CD14-positive monocyte (primary cell): Measurements from ENCODE around the gene ARHGAP21. TPM values are rescaled to one million over a fixed set of nuclear protein-coding genes. Genes with fewer than 3 reads are reported as not detected.

Experiments
- DNase-seq, 3 donors: peaks; one replicate each; pipeline ENCODE4 v3.0.0-alpha.2; 2011 to 2022
- H2AFZ ChIP-seq: 2 replicates; pipeline ENCODE4 v1.6.0; 2012; ENCODE audit warnings: mild to moderate bottlenecking, low read depth, low read length, inconsistent platforms; ENCODE audit not compliant: insufficient read depth, poor library complexity, severe bottlenecking
- H3K27ac ChIP-seq, 2 donors: 1 replicate in 1 of 2; 2 replicates in 1 of 2; pipeline ENCODE4 v1.5.1; 2012 to 2013; ENCODE audit warnings: low read length in 2 of 2, control low read depth in 1 of 2, inconsistent platforms in 1 of 2, low read depth in 1 of 2, mild to moderate bottlenecking in 1 of 2
- H3K27me3 ChIP-seq, 2 donors: one replicate each; pipeline versions ENCODE4 v1.6.0 to v1.6.1; 2011 to 2013; ENCODE audit warnings: low read length in 2 of 2; ENCODE audit not compliant: control insufficient read depth in 2 of 2, insufficient read depth in 2 of 2
- H3K36me3 ChIP-seq, 2 donors: replicated peaks in 1 of 2; 1 replicate in 1 of 2; 2 replicates in 1 of 2; pipeline versions ENCODE4 v1.5.1 to v1.6.1; 2012 to 2013; ENCODE audit warnings: low read length in 2 of 2, control low read depth in 1 of 2, inconsistent platforms in 1 of 2, mild to moderate bottlenecking in 1 of 2; ENCODE audit not compliant: insufficient read depth in 2 of 2, control insufficient read depth in 1 of 2
- H3K4me1 ChIP-seq, 2 donors: 1 replicate in 1 of 2; 2 replicates in 1 of 2; pipeline versions ENCODE4 v1.5.1 to v1.6.1; 2012 to 2013; ENCODE audit warnings: low read length in 2 of 2, control low read depth in 1 of 2, inconsistent platforms in 1 of 2, mild to moderate bottlenecking in 1 of 2, moderate library complexity in 1 of 2; ENCODE audit not compliant: insufficient read depth in 2 of 2, control insufficient read depth in 1 of 2
- H3K4me2 ChIP-seq: replicated peaks from 2 replicates; pipeline ENCODE3; 2012; ENCODE audit warnings: low read length, moderate library complexity, mild to moderate bottlenecking; ENCODE audit not compliant: poor library complexity, severe bottlenecking; ENCODE audit errors: extremely low read depth
- H3K4me3 ChIP-seq, 3 experiments: fragments of 200-600 bp in 1 of 3; sonication (generic) in 1 of 3; replicated peaks in 1 of 3; 1 replicate in 2 of 3; 2 replicates in 1 of 3; pipeline ENCODE4 v1.5.1; 2011 to 2013; ENCODE audit warnings: low read length in 3 of 3, mild to moderate bottlenecking in 3 of 3, control low read depth in 2 of 3, low read depth in 2 of 3, inconsistent platforms in 1 of 3, moderate library complexity in 1 of 3
- H3K79me2 ChIP-seq: 2 replicates; pipeline ENCODE4 v1.6.0; 2012; ENCODE audit warnings: mild to moderate bottlenecking, control low read depth, inconsistent platforms, low read length, moderate library complexity; ENCODE audit not compliant: insufficient read depth
- H3K9ac ChIP-seq: 2 replicates; pipeline ENCODE4 v1.6.0; 2017; ENCODE audit warnings: low read length, mild to moderate bottlenecking; ENCODE audit not compliant: insufficient read depth, poor library complexity, severe bottlenecking
- H3K9me3 ChIP-seq, 2 donors: replicated peaks in 1 of 2; 1 replicate in 1 of 2; 2 replicates in 1 of 2; pipeline versions ENCODE4 v1.5.1 to v1.6.1; 2012 to 2013; ENCODE audit warnings: low read length in 2 of 2, control low read depth in 1 of 2; ENCODE audit not compliant: control insufficient read depth in 1 of 2, insufficient read depth in 1 of 2
- H4K20me1 ChIP-seq: 2 replicates; pipeline ENCODE4 v1.6.0; 2012; ENCODE audit warnings: mild to moderate bottlenecking, low read length, control low read depth, moderate library complexity; ENCODE audit not compliant: insufficient read depth
- H3K27ac Mint-ChIP-seq, 7 donors: one replicate each; pipeline ENCODE4 v1.8.0; 2020; ENCODE audit warnings: mild to moderate bottlenecking in 7 of 7, mixed read lengths in 7 of 7, moderate library complexity in 6 of 7, inconsistent platforms in 2 of 7
- H3K27me3 Mint-ChIP-seq, 3 donors: one replicate each; pipeline ENCODE4 v1.8.0; 2021 to 2022; ENCODE audit warnings: low read depth in 3 of 3, mild to moderate bottlenecking in 3 of 3, mixed read lengths in 3 of 3, moderate library complexity in 3 of 3, inconsistent platforms in 1 of 3
- H3K36me3 Mint-ChIP-seq, 2 donors: one replicate each; pipeline ENCODE4 v1.8.0; 2020; ENCODE audit warnings: mixed read lengths in 2 of 2, inconsistent platforms in 1 of 2, mild to moderate bottlenecking in 1 of 2
- H3K4me1 Mint-ChIP-seq: one replicate; pipeline ENCODE4 v1.8.0; 2020; ENCODE audit warnings: mild to moderate bottlenecking, mixed read lengths
- H3K4me3 Mint-ChIP-seq, 2 donors: one replicate each; pipeline ENCODE4 v1.8.0; 2020; ENCODE audit warnings: mild to moderate bottlenecking in 2 of 2, mixed read lengths in 2 of 2, moderate library complexity in 1 of 2
- H3K9me3 Mint-ChIP-seq, 7 donors: one replicate each; pipeline ENCODE4 v1.8.0; 2020 to 2022; ENCODE audit warnings: mixed read lengths in 7 of 7, mild to moderate bottlenecking in 6 of 7, moderate library complexity in 6 of 7, inconsistent platforms in 2 of 7
- CTCF ChIP-seq: fragments of 200-600 bp; IDR thresholded peaks from one replicate; pipeline ENCODE4 v1.8.0; 2022; ENCODE audit warnings: antibody characterized with exemption, mild to moderate bottlenecking
- WGBS: methylation state at CpG from one replicate; pipeline ENCODE4 v1.1.5; 2013; ENCODE audit warnings: missing lambda C conversion rate; ENCODE audit not compliant: insufficient coverage; 5-methylcytosine and 5-hydroxymethylcytosine counted together
- intact Hi-C, 2 donors: fragments of 100-400 bp; cut with micrococcal nuclease; formaldehyde crosslinking; loops; one replicate each; pipeline versions ENCODE4 v1.15.0 to v1.15.1; 2023
- polyA plus RNA-seq, 3 donors: library from polyadenylated mRNA; depleted of rRNA in 1 of 3; unstranded in 2 of 3; stranded (reverse) in 1 of 3; fragments of 300-500 nt in 2 of 3; fragments of >200 nt in 1 of 3; fragmentation: Illumina TruSeq in 2 of 3; gene quantifications; 1 replicate in 2 of 3; 2 replicates in 1 of 3; pipeline ENCODE4 v1.2.3, GENCODE V29; 2012 to 2021

The ARHGAP21 gene
- polyA plus RNA-seq, 3 donors = 2.1 to 20.0 (median 3.4) TPM

GRCh38 chr10:24589265-24589664, 134.4 kb downstream of the ARHGAP21 start:
- no peaks in the 10 kb centered on the region for H3K27me3 Mint-ChIP-seq
- no peak for DNase-seq
- H3K9me3 Mint-ChIP-seq = no peaks in the 10 kb centered on the region
- no peak for TF ChIP-seq CTCF
- Histone ChIP-seq H3K27ac (no peak overlapping the region), H3K4me3 (no peak overlapping the region), H3K27me3 (no peaks in the 10 kb centered on the region), H3K36me3 (peaks cover 36 to 85% of the 10 kb centered on the region in 2 donors), H3K4me1 (no peaks in the 10 kb centered on the region), H3K79me2 (no peaks in the 10 kb centered on the region), H3K4me2 (no peak overlapping the region), H3K9ac (no peak overlapping the region), H2AFZ (no peak overlapping the region), H3K9me3 (no peaks in the 10 kb centered on the region), H4K20me1 (no peaks in the 10 kb centered on the region)
- H3K27ac Mint-ChIP-seq = no peak overlapping the region
- H3K4me3 Mint-ChIP-seq = no peak overlapping the region
- WGBS = no CpG with 5 or more reads among the region's 2 CpGs
- no peaks in the 10 kb centered on the region for H3K4me1 Mint-ChIP-seq
- peaks cover 78 to 82% of the 10 kb centered on the region in 2 donors for H3K36me3 Mint-ChIP-seq
- intact Hi-C loops = no loop called here

GRCh38 chr10:24579906-24580305, 143.8 kb downstream of the ARHGAP21 start:
- no peaks in the 10 kb centered on the region for H4K20me1 ChIP-seq
- peaks cover 7 to 8% of the 10 kb centered on the region in 2 donors for H3K36me3 Mint-ChIP-seq
- no peak overlapping the region for H3K27ac ChIP-seq
- no peak overlapping the region for H2AFZ ChIP-seq
- H3K4me3 ChIP-seq = no peak overlapping the region
- H3K9me3 Mint-ChIP-seq = peaks cover 0 to 1% (median 0%) of the 10 kb centered on the region in 7 donors
- intact Hi-C loops = no loop called here
- H3K9ac ChIP-seq = no peak overlapping the region
- no peaks in the 10 kb centered on the region for H3K27me3 ChIP-seq
- H3K4me3 Mint-ChIP-seq = no peak overlapping the region
- no peaks in the 10 kb centered on the region for H3K4me1 ChIP-seq
- H3K36me3 ChIP-seq = no peaks in the 10 kb centered on the region
- H3K27ac Mint-ChIP-seq = no peak overlapping the region
- H3K4me2 ChIP-seq = no peak overlapping the region
- H3K9me3 ChIP-seq = no peaks in the 10 kb centered on the region
- TF ChIP-seq CTCF = no peak
- DNase-seq = no peak
- peaks cover 2 to 3% (median 2%) of the 10 kb centered on the region in 3 donors for H3K27me3 Mint-ChIP-seq
- WGBS = 83% methylated on average over 1 of the region's 4 CpGs
- no peaks in the 10 kb centered on the region for H3K79me2 ChIP-seq
- no peaks in the 10 kb centered on the region for H3K4me1 Mint-ChIP-seq
